ENCODE measurements around the gene SLC4A5. TPM values are rescaled to one million over a fixed set of nuclear protein-coding genes. Genes with fewer than 3 reads are reported as not detected.

The SLC4A5 gene
- total RNA-seq, 5 donors from 2014 or later (not counting 1 experiment from before 2014, with no cell fraction given) = 10.1 to 19.3 (median 14.6) TPM

GRCh38 chr2:74255660-74256213 is 87.5 kb downstream of the SLC4A5 start:
- ATAC-seq (replicated peaks in 1 of 4) = no peak
- H3K27me3 ChIP-seq (replicated peaks in 1 of 2; ENCODE audit: control insufficient read depth in 2 of 2, extremely low read depth in 1 of 2, insufficient read depth in 2 of 2, low read length in 1 of 2) = no peaks in the 10 kb centered on the region
- H3K4me1 Mint-ChIP-seq = no peaks in the 10 kb centered on the region
- H3K36me3 Mint-ChIP-seq = peaks cover 27% of the 10 kb centered on the region
- no peak overlapping the region for H3K4me3 ChIP-seq (ENCODE audit: control insufficient read depth in 1 of 2, extremely low read depth in 1 of 2, low read length in 1 of 2)
- H3K27ac ChIP-seq (ENCODE audit: low read length) = no peak overlapping the region
- no peak overlapping the region for H3K4me3 Mint-ChIP-seq
- H3K9me3 Mint-ChIP-seq = no peaks in the 10 kb centered on the region
- H3K27me3 Mint-ChIP-seq = no peaks in the 10 kb centered on the region
- no peak for DNase-seq
- H3K9me3 ChIP-seq = no peaks in the 10 kb centered on the region
- peaks cover 0 to 4% of the 10 kb centered on the region in 2 donors for H3K36me3 ChIP-seq (ENCODE audit: control insufficient read depth in 2 of 2, extremely low read depth in 1 of 2, insufficient read depth in 1 of 2, low read length in 1 of 2)
- peak overlapping the region in 1 of 2 donors; percentile 22 for H3K27ac Mint-ChIP-seq
- ChIA-PET POLR2A (no interaction called here), CTCF (no interaction called here)
- WGBS (ENCODE audit: insufficient coverage) = 87% methylated on average over 14 of the region's 18 CpGs
- no peaks in the 10 kb centered on the region for H3K4me1 ChIP-seq (ENCODE audit: control insufficient read depth in 1 of 2, extremely low read depth in 1 of 2, insufficient read depth in 2 of 2, low read length in 2 of 2)

GRCh38 chr2:74253971-74254310 is 89.3 kb downstream of the SLC4A5 start:
- ChIA-PET POLR2A (no interaction called here), CTCF (interaction anchor here (0.6 to 2.0 kb wide), 4 partner anchors 74 to 393 kb away, joined by 3 to 7 read pairs (median 4); no protein-coding TSS in a partner anchor)
- no peak for DNase-seq
- H3K4me1 ChIP-seq (ENCODE audit: control insufficient read depth in 1 of 2, extremely low read depth in 1 of 2, insufficient read depth in 2 of 2, low read length in 2 of 2) = peaks cover 0 to 4% of the 10 kb centered on the region in 2 experiments
- H3K4me3 ChIP-seq (ENCODE audit: control insufficient read depth in 1 of 2, extremely low read depth in 1 of 2, low read length in 1 of 2) = no peak overlapping the region
- no peak overlapping the region for H3K27ac ChIP-seq (ENCODE audit: low read length)
- no peaks in the 10 kb centered on the region for H3K27me3 ChIP-seq (replicated peaks in 1 of 2; ENCODE audit: control insufficient read depth in 2 of 2, extremely low read depth in 1 of 2, insufficient read depth in 2 of 2, low read length in 1 of 2)
- peaks cover 0 to 2% of the 10 kb centered on the region in 2 donors for H3K36me3 ChIP-seq (ENCODE audit: control insufficient read depth in 2 of 2, extremely low read depth in 1 of 2, insufficient read depth in 1 of 2, low read length in 1 of 2)
- WGBS (ENCODE audit: insufficient coverage) = 94% methylated on average over 3 of the region's 4 CpGs
- H3K4me1 Mint-ChIP-seq = peaks cover 3 to 6% (median 6%) of the 10 kb centered on the region in 3 donors
- no peak for ATAC-seq (replicated peaks in 1 of 4)
- H3K9me3 ChIP-seq = no peaks in the 10 kb centered on the region
- no peaks in the 10 kb centered on the region for H3K27me3 Mint-ChIP-seq
- H3K27ac Mint-ChIP-seq = peak overlapping the region in 1 of 2 donors; percentile 51
- H3K36me3 Mint-ChIP-seq = peaks cover 14% of the 10 kb centered on the region
- no peaks in the 10 kb centered on the region for H3K9me3 Mint-ChIP-seq
- no peak overlapping the region for H3K4me3 Mint-ChIP-seq

GRCh38 chr2:74253306-74253970 is 89.8 kb downstream of the SLC4A5 start:
- Histone ChIP-seq H3K27me3 (replicated peaks in 1 of 2; ENCODE audit: control insufficient read depth in 2 of 2, extremely low read depth in 1 of 2, insufficient read depth in 2 of 2, low read length in 1 of 2) (no peaks in the 10 kb centered on the region), H3K4me1 (ENCODE audit: control insufficient read depth in 1 of 2, extremely low read depth in 1 of 2, insufficient read depth in 2 of 2, low read length in 2 of 2) (peaks cover 0 to 4% of the 10 kb centered on the region in 2 experiments), H3K9me3 (no peaks in the 10 kb centered on the region), H3K36me3 (ENCODE audit: control insufficient read depth in 2 of 2, extremely low read depth in 1 of 2, insufficient read depth in 1 of 2, low read length in 1 of 2) (peaks cover 0 to 2% of the 10 kb centered on the region in 2 donors), H3K27ac (ENCODE audit: low read length) (no peak overlapping the region), H3K4me3 (ENCODE audit: control insufficient read depth in 1 of 2, extremely low read depth in 1 of 2, low read length in 1 of 2) (no peak overlapping the region)
- DNase-seq = no peak
- no peak overlapping the region for H3K4me3 Mint-ChIP-seq
- ChIA-PET POLR2A (no interaction called here), CTCF (interaction anchor here (0.6 to 2.0 kb wide), 4 partner anchors 75 to 302 kb away, joined by 3 to 7 read pairs (median 4); no protein-coding TSS in a partner anchor)
- WGBS (ENCODE audit: insufficient coverage) = 96% methylated on average over 5 of the region's 7 CpGs
- H3K4me1 Mint-ChIP-seq = peaks cover 3 to 6% (median 6%) of the 10 kb centered on the region in 3 donors
- H3K9me3 Mint-ChIP-seq = no peaks in the 10 kb centered on the region
- no peak overlapping the region for H3K27ac Mint-ChIP-seq
- H3K36me3 Mint-ChIP-seq = peaks cover 14% of the 10 kb centered on the region
- H3K27me3 Mint-ChIP-seq = no peaks in the 10 kb centered on the region
- ATAC-seq (replicated peaks in 1 of 4) = no peak

- ChIA-PET POLR2A (no interaction called here), CTCF (interaction anchor here in 1 of 2 donors (1.7 to 2.0 kb wide), 2 partner anchors 82 to 139 kb away, joined by 4 to 7 read pairs; no protein-coding TSS in a partner anchor)
- Histone ChIP-seq H3K4me1 (ENCODE audit: control insufficient read depth in 1 of 2, extremely low read depth in 1 of 2, insufficient read depth in 2 of 2, low read length in 2 of 2) (peaks cover 0 to 4% of the 10 kb centered on the region in 2 experiments), H3K27ac (ENCODE audit: low read length) (no peak overlapping the region), H3K36me3 (ENCODE audit: control insufficient read depth in 2 of 2, extremely low read depth in 1 of 2, insufficient read depth in 1 of 2, low read length in 1 of 2) (peaks cover 0 to 2% of the 10 kb centered on the region in 2 donors), H3K9me3 (no peaks in the 10 kb centered on the region), H3K27me3 (replicated peaks in 1 of 2; ENCODE audit: control insufficient read depth in 2 of 2, extremely low read depth in 1 of 2, insufficient read depth in 2 of 2, low read length in 1 of 2) (no peaks in the 10 kb centered on the region), H3K4me3 (ENCODE audit: control insufficient read depth in 1 of 2, extremely low read depth in 1 of 2, low read length in 1 of 2) (no peak overlapping the region)
- H3K36me3 Mint-ChIP-seq = peaks cover 14% of the 10 kb centered on the region
- no peak overlapping the region for H3K4me3 Mint-ChIP-seq
- no peaks in the 10 kb centered on the region for H3K9me3 Mint-ChIP-seq
- DNase-seq (no peak), ATAC-seq (replicated peaks in 1 of 4) (no peak)
- WGBS (ENCODE audit: insufficient coverage) = no CpG with 5 or more reads among the region's 9 CpGs
- no peak overlapping the region for H3K27ac Mint-ChIP-seq
- no peaks in the 10 kb centered on the region for H3K27me3 Mint-ChIP-seq
- H3K4me1 Mint-ChIP-seq = peaks cover 3 to 6% (median 6%) of the 10 kb centered on the region in 3 donors
Measured at GRCh38 chr2:74252862-74253261, 90.4 kb downstream of the SLC4A5 start.

- ChIA-PET CTCF (interaction anchor here in 1 of 2 donors (2.0 kb wide), 1 partner anchor 83 kb away, joined by 7 read pairs; no protein-coding TSS in a partner anchor), POLR2A (no interaction called here)
- no peaks in the 10 kb centered on the region for H3K9me3 Mint-ChIP-seq
- DNase-seq (no peak), ATAC-seq (replicated peaks in 1 of 4) (no peak)
- H3K36me3 Mint-ChIP-seq = peaks cover 14% of the 10 kb centered on the region
- no peak overlapping the region for H3K27ac ChIP-seq (ENCODE audit: low read length)
- H3K36me3 ChIP-seq (ENCODE audit: control insufficient read depth in 2 of 2, extremely low read depth in 1 of 2, insufficient read depth in 1 of 2, low read length in 1 of 2) = peaks cover 0 to 2% of the 10 kb centered on the region in 2 donors
- H3K27ac Mint-ChIP-seq = no peak overlapping the region
- H3K27me3 Mint-ChIP-seq = no peaks in the 10 kb centered on the region
- H3K4me3 Mint-ChIP-seq = no peak overlapping the region
- peaks cover 0 to 4% of the 10 kb centered on the region in 2 experiments for H3K4me1 ChIP-seq (ENCODE audit: control insufficient read depth in 1 of 2, extremely low read depth in 1 of 2, insufficient read depth in 2 of 2, low read length in 2 of 2)
- no peaks in the 10 kb centered on the region for H3K9me3 ChIP-seq
- WGBS (ENCODE audit: insufficient coverage) = no CpG with 5 or more reads among the region's 10 CpGs
- H3K27me3 ChIP-seq (replicated peaks in 1 of 2; ENCODE audit: control insufficient read depth in 2 of 2, extremely low read depth in 1 of 2, insufficient read depth in 2 of 2, low read length in 1 of 2) = no peaks in the 10 kb centered on the region
- peaks cover 3 to 6% (median 6%) of the 10 kb centered on the region in 3 donors for H3K4me1 Mint-ChIP-seq
- no peak overlapping the region for H3K4me3 ChIP-seq (ENCODE audit: control insufficient read depth in 1 of 2, extremely low read depth in 1 of 2, low read length in 1 of 2)
Measured at GRCh38 chr2:74252036-74252435, 91.2 kb downstream of the SLC4A5 start.

GRCh38 chr2:74250189-74250631 is 93.0 kb downstream of the SLC4A5 start:
- H3K4me1 ChIP-seq (ENCODE audit: control insufficient read depth in 1 of 2, extremely low read depth in 1 of 2, insufficient read depth in 2 of 2, low read length in 2 of 2) = peaks cover 0 to 4% of the 10 kb centered on the region in 2 experiments
- no peaks in the 10 kb centered on the region for H3K36me3 ChIP-seq (ENCODE audit: control insufficient read depth in 2 of 2, extremely low read depth in 1 of 2, insufficient read depth in 1 of 2, low read length in 1 of 2)
- Mint-ChIP-seq H3K4me1 (peaks cover 3 to 6% (median 6%) of the 10 kb centered on the region in 3 donors), H3K36me3 (peaks cover 9% of the 10 kb centered on the region), H3K4me3 (no peak overlapping the region), H3K9me3 (no peaks in the 10 kb centered on the region), H3K27ac (no peak overlapping the region), H3K27me3 (no peaks in the 10 kb centered on the region)
- CTCF ChIA-PET = interaction anchor here (0.7 to 3.0 kb wide), 27 partner anchors 8 to 426 kb away, joined by 3 to 66 read pairs (median 4); partner anchors contain the start of genes C2orf81 (in 1 of the 2) and WDR54 (in 1 of the 2)
- ATAC-seq (replicated peaks in 1 of 4) (peak; percentile 50 to 76 (median 65)), DNase-seq (peak; percentile 16 to 80 (median 47))
- no peak overlapping the region for H3K4me3 ChIP-seq (ENCODE audit: control insufficient read depth in 1 of 2, extremely low read depth in 1 of 2, low read length in 1 of 2)
- POLR2A ChIA-PET = interaction anchor here in 1 of 2 donors (0.6 kb wide), 1 partner anchor 219 kb away, joined by 5 read pairs; no protein-coding TSS in a partner anchor
- H3K27ac ChIP-seq (ENCODE audit: low read length) = no peak overlapping the region
- H3K9me3 ChIP-seq = no peaks in the 10 kb centered on the region
- no peaks in the 10 kb centered on the region for H3K27me3 ChIP-seq (replicated peaks in 1 of 2; ENCODE audit: control insufficient read depth in 2 of 2, extremely low read depth in 1 of 2, insufficient read depth in 2 of 2, low read length in 1 of 2)
- WGBS (ENCODE audit: insufficient coverage) = 57% methylated on average over 4 of the region's 10 CpGs

All from T-cell (primary cell).